HG02981 (cell line): ENCODE data around the gene TSC22D3.
A peak's percentile ranks its signal among the peaks of the same experiment; 100 is the strongest.

Experiments used
- ATAC-seq: cut with Tn5 transposase; IDR thresholded peaks from one replicate; pipeline ENCODE4 v1.9.1; 2021; ENCODE audit warnings: mild to moderate bottlenecking, moderate library complexity; ENCODE audit not compliant: unreplicated experiment

TSC22D3 gene

DNA sequence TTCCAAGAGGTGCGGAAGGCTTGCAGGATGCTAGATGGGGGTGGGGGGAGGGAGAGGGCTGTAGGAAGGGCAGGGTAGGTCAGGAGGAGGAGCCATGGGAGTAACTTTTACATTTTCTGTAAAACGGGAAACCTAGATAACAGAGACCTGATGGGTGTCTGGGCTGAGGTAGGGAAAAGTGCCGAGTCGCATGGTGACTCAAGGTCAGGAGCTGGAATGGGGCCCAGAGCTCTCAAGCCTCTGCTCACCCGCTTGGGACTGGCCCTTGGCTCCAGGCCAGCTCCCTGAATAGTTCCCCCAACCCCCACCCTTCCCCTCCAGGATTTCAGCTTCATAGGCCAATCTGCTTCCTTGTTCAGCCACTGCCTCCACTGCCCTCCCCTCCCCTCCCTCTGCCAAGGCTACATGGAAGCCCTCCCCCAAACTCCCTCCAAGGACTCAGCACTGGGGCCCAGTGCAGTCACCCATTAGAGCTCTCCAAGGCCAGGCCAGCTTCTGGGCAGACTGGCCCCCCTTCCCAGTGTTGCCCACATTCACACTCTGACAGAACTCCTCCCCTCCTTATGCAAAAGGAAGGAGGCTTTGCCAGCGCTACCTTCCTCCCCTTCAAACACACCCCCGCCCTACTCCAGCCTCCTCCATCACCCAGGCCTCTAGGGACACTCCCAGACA lies 43.6 kb downstream of the TSC22D3 start:
- no peak for ATAC-seq

DNA sequence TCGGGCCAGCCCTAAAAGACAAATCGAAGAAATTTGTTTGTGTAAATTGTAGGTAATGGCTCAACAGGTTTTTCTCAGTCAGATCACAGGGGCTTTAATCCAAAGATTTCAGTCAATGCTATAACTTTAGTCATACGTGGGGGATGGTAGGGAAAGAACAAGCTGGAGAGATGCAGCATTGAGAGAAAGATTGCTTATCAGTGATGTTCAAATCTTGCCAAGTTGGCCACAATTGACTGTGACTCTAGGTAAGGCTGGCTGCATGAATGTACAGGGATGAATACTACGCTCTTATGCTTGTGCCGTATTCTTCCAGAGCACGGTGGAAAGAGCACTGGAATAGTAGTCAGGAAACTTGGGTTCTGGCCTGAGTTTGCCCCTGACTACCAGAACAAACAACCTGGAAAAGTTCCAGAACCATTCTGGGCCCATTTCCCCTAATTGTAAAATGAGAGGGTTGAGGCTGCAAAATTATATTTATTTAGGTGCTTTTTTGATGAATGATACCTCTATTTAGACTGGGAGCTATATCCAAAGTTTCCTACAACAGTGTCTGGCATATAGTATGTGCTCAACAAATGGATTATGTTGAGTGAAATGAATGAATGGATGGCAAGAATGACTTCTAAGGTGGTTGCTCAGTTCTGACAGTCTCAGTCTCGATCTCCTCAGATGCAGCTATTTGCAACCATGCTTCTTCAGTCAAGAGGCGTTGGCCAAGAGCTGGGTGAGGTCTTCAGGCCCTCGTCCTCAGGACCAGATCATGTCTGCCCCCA lies 44.4 kb downstream of the TSC22D3 start:
- ATAC-seq: no peak

DNA sequence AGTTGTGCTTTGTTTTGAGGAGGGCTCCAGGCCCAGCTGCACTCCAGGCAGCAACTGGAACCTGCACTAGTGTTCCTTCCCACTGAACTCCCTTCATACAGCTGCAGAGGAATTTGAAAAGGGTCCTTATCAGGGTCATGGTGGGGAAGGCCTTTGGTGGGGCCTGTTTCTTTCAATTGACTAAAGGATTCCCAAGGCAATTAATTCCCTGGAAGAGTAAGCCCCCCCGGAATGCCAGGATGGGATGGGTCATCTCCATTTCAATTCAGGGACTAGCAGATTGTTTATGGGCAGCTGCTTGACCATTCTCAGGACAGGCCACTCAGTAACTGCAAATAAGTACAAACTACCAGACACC lies 45.3 kb downstream of the TSC22D3 start:
- no peak for ATAC-seq

DNA sequence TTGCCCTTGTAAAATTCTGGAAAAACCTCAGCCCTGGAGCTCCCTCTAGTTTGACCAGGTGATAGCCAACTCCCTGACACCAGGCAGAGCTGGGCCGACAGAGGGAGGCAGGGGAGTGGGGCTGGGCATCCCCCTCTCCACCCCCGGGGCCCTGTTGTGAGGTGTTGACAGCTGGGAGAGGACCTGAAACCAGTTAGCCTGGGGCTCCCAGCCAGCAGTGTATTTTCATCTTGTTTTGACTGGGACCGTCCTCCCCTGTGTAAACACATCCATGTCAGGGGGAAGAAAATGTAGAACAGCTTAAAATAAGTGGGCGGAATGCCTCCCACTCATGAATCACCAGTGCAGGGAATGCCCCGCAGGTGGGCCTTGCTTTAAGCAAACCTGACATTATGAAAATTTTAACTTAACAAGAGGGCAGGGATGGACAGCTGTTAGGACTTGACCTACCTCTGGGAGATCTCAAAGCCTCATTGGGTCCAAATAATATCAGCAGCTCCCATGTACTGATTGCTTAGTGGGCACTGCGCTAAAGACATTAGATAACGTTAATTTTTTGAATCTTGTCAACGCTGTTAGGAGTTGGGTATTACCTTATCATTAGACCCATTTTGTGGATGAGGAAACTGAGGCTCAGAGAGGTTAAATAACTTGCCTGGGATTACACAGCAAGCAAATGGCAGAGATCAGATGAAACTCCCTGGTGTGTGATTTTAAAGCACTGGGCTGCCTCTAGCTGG lies 45.9 kb downstream of the TSC22D3 start:
- peak; percentile 67 for ATAC-seq

DNA sequence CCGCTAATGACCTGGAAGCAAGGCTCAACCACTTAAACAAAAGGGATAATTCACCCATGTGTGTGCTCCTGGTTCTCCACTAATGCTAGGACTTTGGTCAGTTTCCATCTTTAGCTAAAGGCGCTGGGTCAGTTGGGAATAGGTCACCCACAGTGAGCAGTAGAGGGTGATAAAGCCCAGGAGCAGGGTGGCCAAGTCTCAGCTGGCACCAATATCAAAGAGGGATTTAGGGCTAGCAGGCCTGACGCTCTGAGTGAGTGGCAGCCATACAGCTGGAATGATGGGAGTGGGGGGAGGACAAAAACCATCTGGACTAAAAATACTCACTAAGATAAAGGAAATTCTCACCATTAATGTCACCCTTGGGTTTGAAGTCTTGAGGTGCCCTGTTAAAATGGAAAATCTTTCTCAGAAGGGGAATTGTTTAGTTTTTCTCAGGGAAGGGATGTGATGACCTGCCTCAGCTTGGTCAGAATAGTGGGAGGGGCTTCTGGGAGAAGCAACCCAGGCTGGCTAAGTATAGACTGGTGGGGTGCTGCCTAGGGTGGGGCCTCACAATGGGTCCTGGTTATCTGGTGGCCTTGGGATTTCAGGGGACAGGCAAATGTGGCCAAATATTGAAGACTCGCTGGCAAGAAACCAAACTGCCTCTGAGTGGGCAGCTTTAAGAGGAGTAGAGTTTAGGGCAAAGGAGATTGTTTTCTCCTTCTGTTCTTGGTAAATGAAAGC lies 47.1 kb downstream of the TSC22D3 start:
- no peak for ATAC-seq

DNA sequence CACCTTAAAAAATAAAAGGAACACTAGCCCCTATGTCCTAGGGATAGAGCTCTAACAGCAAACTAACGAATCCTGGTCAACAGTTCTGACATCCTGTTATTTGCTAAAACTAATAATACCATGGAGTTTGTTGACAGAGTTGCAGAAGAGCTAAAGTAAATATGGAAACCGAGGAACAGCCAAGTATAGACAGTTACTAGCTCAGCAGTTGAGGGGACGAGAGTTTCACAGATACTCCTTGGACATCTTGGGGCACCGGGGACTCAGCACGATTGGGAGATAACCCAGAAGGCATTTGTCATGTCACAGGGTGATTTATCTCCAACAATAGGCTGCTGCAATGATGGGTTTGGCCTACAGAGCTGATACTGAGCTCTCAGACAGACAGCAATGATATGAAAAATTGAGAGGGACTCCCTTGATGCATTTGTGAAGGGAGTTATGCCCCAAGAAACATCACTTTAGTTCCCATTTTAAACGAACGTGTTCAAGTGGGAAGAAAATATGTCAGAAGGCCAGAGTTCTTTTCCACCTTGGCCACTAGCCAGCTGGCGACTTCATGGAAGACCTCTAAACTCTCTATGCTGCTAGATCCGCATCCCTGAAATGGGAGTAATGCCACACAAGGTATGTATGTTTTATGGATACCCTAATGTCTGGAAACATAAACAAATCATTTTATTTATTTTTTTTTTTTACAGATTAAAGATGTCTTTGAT lies 48.6 kb downstream of the TSC22D3 start:
- no peak for ATAC-seq

DNA sequence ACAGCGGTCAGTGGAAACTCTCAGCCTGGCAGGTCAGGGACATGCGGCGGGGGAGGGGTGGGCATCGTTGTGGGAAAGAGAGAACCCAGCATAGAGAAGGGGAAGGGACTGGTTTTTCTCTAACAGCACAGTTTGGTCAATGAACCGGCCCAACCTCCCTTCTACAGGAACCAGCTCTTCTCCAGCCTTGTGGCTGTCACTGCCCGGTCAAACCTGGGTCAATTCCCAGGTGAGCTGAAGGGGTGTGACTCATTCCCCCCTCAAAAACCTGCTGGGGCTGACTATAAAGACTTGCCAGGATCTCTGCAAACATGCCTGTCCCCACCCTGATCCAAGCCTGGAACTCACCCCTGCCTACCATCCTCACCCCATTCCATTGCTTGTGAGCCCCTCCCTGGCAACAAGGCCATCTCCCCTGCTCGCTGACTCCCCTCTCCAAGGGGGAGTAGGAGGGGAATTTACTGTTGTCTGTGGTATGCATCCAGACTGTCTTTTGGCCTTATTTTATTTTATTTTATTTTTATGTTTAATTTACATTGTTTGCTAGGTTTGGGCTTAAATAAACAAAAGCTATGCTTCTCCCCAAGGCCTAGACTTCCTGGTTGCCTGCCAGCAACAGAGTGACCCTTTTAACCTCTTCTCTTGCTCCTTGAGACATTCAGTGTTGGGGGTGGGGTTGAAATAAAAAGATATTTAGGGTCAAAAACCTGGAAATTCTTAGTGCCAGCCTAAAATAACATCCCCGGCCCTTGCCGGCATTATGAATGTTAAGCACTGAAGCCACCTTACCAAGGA lies 49.6 kb downstream of the TSC22D3 start:
- no peak for ATAC-seq

DNA sequence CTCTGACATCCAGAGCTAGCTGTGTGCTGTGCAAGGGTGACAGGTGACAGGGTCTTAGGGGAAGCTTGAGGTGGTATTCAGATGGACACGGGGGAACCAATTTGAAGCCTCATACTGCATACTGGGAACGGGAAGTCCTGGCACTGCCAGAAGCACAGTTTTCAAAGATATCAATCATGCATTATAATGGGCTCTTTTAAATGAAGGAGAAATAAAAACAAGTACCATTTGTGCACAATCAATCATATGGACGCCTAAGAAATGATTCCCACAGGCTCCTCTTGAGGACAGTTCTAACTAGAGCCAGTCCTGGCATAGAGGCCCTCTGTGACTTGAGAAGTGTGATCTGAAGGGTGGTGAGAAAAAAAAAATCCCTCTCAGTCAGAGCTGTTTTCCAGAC lies 50.9 kb downstream of the TSC22D3 start:
- no peak for ATAC-seq

DNA sequence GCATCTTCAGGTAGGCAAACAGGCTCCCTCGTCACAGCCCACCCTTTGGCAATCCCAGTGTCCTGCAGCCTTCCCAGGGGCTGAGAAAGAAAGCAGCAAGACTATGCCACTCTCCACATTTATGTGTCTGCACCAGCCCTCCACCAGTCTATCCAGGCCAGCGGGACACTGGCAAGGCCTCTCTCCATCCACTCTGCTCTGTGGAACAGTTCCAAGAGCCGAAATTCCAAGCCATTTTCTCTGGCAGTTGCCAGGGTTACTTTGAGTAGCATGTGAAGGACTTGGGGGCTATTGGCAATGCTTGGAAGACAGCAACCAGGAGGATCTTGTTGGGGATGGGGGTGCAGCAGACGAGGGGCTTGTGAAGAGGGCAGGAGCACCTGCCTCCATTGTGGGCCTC lies 52.1 kb downstream of the TSC22D3 start:
- no peak for ATAC-seq

DNA sequence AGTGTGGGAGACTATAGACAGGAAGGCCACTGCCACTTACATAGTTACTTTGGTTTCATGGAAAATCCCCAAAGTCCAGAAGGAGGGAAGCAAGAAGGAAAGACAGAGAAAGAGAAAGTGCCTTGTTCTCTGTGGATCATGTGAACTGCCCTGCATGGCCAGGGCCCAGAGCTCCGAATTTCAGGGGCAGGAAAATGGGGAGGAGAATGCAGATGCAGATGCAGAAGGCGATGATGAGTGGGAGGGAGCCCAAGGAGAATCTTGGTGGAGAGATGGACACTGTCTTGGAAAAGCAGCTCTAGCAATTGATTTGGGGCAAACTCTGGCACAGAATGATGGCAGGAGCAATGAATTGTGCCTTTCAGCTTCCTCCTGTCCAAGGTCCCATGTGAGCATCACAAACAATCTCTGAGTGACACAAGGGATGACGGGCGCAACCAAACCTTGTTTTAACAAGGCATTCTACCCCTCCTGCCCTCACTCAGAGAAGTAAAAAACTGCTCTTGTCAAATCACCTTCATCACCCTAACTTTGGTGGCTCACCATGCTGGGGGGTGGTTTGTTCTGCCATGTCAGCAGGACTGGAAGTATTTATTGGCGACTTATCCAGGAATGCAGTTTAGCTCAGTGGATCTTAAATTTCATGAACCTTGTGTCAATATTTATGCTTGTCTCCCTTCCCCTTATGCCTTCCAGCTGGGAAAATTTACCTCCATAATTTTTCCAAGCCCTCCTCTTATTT lies 53.5 kb downstream of the TSC22D3 start:
- no peak for ATAC-seq

DNA sequence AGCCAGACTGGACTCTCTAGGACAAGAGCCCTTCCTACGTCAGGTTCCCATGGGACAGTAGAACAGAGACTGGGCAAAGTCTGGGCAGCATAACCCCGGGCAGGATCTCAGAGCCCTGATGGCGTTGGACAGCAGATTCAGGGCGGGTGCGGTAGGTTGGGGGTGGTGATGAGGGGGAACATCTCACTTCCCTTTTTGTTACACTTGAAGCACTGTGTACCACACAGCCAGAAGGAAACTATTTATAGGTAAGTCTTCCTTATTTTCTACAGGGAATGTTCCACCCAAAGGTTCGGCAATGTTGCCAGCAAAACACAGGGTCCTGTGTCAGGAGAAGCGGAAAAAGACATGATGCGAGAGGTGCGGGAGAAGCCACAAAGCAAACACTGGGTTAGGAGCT lies 54.3 kb downstream of the TSC22D3 start:
- ATAC-seq: peak; percentile 48

DNA sequence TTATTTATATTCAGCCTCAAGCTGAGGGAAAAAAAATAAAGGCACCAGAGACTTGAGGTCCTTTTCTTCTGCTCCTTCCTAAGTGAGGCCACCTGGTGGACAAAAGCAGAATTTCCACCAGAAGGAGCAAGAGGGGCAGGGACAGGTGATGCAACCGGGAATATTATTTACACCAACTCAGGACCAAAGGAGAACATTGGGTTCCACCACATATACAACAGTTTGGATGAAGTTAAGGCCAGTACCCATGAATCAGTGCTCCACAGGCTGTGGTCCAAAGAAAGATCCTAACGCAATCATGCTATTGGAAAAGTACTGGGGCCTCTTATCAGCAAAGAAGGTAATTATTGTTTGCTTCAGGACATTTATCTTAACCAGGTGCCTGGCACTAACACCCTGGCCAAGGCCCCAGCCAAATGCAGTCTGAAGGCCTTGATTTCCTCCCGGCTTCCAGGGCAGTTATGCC lies 57.4 kb downstream of the TSC22D3 start:
- no peak for ATAC-seq

DNA sequence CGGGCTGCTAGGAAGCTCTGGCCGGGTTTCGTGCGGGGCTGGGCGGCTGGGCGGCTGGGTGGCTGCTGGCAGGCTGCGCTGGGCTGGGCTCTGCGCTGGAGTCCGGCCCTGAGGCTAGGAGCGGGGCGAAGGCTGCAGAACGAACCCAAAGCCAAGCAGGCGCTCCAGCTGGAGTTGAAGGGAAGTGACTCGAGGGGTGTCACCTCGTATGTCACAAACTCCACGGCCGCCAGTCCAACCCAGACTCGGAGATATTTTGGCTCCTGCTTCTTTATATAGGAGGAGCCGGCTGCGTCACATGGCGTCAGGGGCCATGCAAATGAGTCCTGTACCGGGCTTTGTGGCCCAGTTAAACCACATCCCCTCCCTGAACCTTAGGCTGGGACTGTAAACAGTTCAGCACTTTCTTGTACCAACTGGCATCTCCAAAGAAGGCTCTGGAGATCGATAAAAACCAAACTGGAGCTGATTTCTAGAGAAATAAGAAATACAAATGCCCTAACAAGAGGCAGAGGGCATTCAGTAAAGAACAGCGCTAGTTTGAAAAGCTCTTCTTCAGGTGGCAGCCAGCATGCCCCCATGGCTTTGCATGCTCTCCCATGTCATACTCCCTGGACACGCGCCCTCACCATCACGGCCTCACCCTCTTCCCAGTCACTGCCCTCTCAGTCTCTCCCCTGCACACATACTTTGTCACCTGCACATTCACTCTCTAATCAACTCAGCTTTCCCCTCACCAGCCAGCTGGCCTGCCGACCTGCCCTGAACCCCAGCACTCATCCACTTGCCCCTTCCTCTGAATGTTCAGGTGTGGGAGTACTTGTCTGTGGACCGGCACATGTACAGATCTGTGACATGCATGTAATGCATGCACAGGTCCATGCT lies 58.5 kb downstream of the TSC22D3 start:
- peak; percentile 71 for ATAC-seq

DNA sequence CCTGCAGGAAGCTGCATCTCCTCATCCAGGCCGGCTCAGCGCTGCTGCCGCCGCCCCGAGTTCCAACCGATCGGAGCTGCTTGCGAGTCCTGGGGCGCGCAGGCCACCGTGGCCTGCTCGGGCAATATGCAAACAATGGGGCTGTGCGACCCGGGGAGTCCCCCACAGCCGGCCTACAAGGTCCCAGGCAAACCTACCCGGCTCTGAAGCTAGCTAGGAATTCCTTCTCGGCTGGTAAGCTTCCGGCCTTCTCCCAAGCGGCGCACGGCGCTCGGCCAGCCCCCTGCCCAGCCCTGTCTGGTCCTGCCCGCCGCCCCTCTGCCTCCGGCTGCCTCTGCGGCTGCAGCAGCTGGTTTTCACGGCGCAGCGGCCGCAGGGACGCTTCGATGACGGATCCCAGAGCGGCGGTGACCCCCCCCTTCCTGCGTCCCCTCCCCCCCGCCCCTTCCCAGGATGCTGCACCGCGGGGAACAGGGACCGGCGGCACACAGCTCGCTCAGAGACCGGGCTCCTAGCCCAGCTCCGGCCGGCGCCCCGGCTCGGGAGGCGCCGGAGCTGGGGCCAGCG lies 59.4 kb downstream of the TSC22D3 start:
- ATAC-seq: no peak

DNA sequence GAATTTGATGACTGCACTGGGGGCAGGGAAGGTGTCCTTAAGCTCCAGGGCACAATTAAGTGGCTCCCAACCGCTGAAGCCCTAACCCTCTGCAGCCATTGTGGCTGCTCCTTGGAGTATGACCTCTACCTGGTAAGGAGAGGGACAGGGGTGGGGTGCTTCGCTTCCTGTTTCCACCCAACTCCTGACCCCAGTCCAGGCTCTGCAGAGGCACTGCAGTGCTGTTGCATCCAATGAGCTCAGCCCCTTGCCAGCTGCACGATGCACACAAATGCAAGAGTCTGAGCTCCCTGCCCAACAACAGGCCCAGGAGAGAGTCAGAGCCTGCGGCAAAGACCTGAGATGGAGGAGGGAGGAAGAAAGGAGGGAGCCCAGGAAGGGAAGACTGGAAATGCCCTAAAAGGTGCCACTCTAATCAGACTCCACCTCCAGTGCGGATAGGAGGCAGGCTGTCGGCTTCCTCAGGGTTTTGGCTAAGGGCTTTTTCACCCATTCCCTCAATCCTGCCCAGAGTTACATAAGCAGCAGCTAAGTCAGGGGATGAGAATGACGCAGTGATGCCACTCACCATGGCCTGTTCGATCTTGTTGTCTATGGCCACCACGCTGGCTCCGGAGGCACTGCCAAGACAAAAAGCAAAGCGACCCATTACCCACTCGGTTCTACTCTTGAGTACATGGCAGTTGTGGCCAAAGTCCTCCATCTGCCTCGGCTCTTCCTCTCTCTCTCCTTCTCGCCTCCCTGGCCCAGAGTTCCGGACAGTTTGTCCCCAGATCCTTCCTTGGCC lies 60.1 kb downstream of the TSC22D3 start:
- no peak for ATAC-seq

DNA sequence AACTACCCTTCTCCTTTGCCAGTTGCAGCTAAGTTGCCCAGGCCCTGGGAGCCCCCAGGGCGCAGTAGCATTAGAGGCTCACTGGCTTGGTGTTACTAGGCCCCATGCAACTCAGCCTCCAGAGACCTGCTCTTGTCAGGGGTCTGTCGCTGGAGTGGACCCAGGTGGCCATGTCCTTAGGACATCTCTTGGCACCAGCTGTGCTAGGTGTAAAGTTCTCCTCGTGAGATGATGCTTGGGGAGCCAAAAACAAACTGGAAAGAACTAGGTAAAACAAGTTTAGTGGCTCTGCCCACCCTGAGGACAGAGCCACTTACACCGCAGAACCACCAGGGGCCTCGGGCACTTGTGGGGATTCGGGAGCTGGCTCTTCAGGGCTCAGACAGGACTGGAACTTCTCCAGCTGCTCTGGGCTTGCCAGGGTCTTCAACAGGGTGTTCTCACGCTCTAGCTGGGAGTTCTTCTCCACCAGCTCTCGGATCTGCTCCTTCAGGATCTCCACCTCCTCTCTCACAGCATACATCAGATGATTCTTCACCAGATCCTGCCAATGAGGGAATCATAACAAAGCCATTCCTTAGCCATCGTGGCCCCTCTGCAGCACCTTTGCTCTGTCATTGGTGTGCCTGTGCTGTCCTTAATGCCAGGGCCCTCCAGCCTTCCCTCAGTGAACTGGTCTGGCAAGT lies 61.2 kb downstream of the TSC22D3 start:
- ATAC-seq: no peak
